HCT116 (cell line): ENCODE measurements around the gene RIT2. TPM values are rescaled to one million over a fixed set of nuclear protein-coding genes. Genes with fewer than 3 reads are reported as not detected.

ENCODE experiments used
- ATAC-seq: fragments of 200-7000 bp; cut with Tn5 transposase; 2 replicates; pipeline ENCODE4 v1.9.1; 2020; ENCODE audit warnings: mild to moderate bottlenecking, moderate library complexity
- BruUV-seq: library from RNA; stranded (reverse); fragments of 400-500 nt; replicated peaks from 2 replicates; lab custom pipeline; 2021; lab: Mats Ljungman, UMichigan
- CTCF ChIA-PET: fragments of 300-600 bp; sonication (Branson Sonifier 250); formaldehyde crosslinking; loops from one replicate; lab custom pipeline; 2021; ENCODE audit warnings: antibody characterized with exemption; lab: Charles Lee
- POLR2A ChIA-PET: fragments of 300-600, 350-600 bp; sonication (Branson Sonifier 250); formaldehyde crosslinking; loops from one replicate; lab custom pipeline; 2021; ENCODE audit warnings: antibody characterized with exemption; lab: Charles Lee
- RAD21 ChIA-PET, 2 experiments: fragments of 300-600 bp; sonication (Branson Sonifier 250); formaldehyde crosslinking; loops; one replicate each; lab custom pipeline; 2023; ENCODE audit warnings: low total read pairs in 2 of 2; ENCODE audit not compliant: uncharacterized antibody in 2 of 2, unreplicated experiment in 2 of 2, low non-redundant PET in 1 of 2; lab: Charles Lee
- DNase-seq: peaks from one replicate; pipeline ENCODE4 v3.0.0-alpha.2; 2010; ENCODE audit warnings: low read depth, low spot score
- H2AFZ ChIP-seq: fragments of 200-600 bp; shearing (Covaris generic), sonication (generic); 2 replicates; pipeline ENCODE4 v1.6.1; 2017; ENCODE audit warnings: low read depth, mixed run types, mixed read lengths, antibody characterized with exemption, low read length; ENCODE audit not compliant: poor library complexity, severe bottlenecking
- H3K27ac ChIP-seq: 2 replicates; pipeline ENCODE4 v1.5.1; 2012; ENCODE audit warnings: low read depth, low read length
- H3K27me3 ChIP-seq: fragments of 200-600 bp; sonication (generic); 2 replicates; pipeline ENCODE4 v1.6.1; 2016; ENCODE audit warnings: mixed run types, low read length, mixed read lengths; ENCODE audit not compliant: insufficient read depth
- H3K36me3 ChIP-seq, 2 experiments: fragments of 200-500 bp in 1 of 2; fragments of 200-600 bp in 1 of 2; sonication (Bioruptor generic) in 1 of 2; sonication (generic) in 1 of 2; 2 replicates each; pipeline versions ENCODE4 v1.5.1 to v1.6.1; 2014 to 2016; ENCODE audit warnings: low read length in 2 of 2, inconsistent platforms in 1 of 2, mixed read lengths in 1 of 2, mixed run types in 1 of 2; ENCODE audit not compliant: insufficient read depth in 2 of 2, control insufficient read depth in 1 of 2
- H3K4me1 ChIP-seq, 2 experiments: fragments of 200-600 bp in 1 of 2; sonication (generic) in 1 of 2; 2 replicates each; pipeline versions ENCODE4 v1.5.1 to v1.6.1; 2012 to 2017; ENCODE audit warnings: low read length in 2 of 2, inconsistent platforms in 1 of 2, mild to moderate bottlenecking in 1 of 2, mixed read lengths in 1 of 2, mixed run types in 1 of 2, moderate library complexity in 1 of 2; ENCODE audit not compliant: insufficient read depth in 2 of 2, control insufficient read depth in 1 of 2
- H3K4me2 ChIP-seq: fragments of 200-600 bp; sonication (generic); 2 replicates; pipeline ENCODE4 v1.6.1; 2017; ENCODE audit warnings: mixed run types, low read length, mixed read lengths
- H3K4me3 ChIP-seq, 2 experiments: fragments of 200-600 bp in 1 of 2; sonication (generic) in 1 of 2; replicated peaks in 1 of 2; 2 replicates each; pipeline ENCODE4 v1.5.1; 2011 to 2016; ENCODE audit warnings: low read length in 2 of 2, control low read depth in 1 of 2, low read depth in 1 of 2, mild to moderate bottlenecking in 1 of 2, mixed read lengths in 1 of 2, mixed run types in 1 of 2
- H3K79me2 ChIP-seq: fragments of 200-600 bp; sonication (generic); 2 replicates; pipeline ENCODE4 v1.6.1; 2017; ENCODE audit warnings: mild to moderate bottlenecking, mixed run types, low read length, moderate library complexity, mixed read lengths; ENCODE audit not compliant: insufficient read depth
- H3K9ac ChIP-seq: fragments of 200-600 bp; sonication (generic); 2 replicates; pipeline ENCODE4 v1.6.1; 2016; ENCODE audit warnings: low read length, mixed read lengths
- H3K9me2 ChIP-seq: fragments of 200-600 bp; sonication (generic), shearing (Covaris generic); 2 replicates; pipeline ENCODE4 v1.6.1; 2017; ENCODE audit warnings: mixed run types, mild to moderate bottlenecking, moderate library complexity; ENCODE audit not compliant: insufficient read depth
- H3K9me3 ChIP-seq, 2 experiments: fragments of 200-500 bp in 1 of 2; fragments of 200-600 bp in 1 of 2; sonication (Bioruptor generic) in 1 of 2; sonication (generic) in 1 of 2; 2 replicates each; pipeline ENCODE4 v1.6.1; 2014 to 2017; ENCODE audit warnings: low read length in 2 of 2, mixed read lengths in 2 of 2, inconsistent platforms in 1 of 2, low read depth in 1 of 2, mild to moderate bottlenecking in 1 of 2, mixed run types in 1 of 2, moderate library complexity in 1 of 2; ENCODE audit not compliant: control insufficient read depth in 1 of 2, insufficient read depth in 1 of 2
- H4K20me1 ChIP-seq: fragments of 200-600 bp; sonication (generic), shearing (Covaris generic); 2 replicates; pipeline ENCODE4 v1.6.1; 2017; ENCODE audit warnings: mixed run types, mild to moderate bottlenecking, moderate library complexity; ENCODE audit not compliant: insufficient read depth
- EZH2 ChIP-seq: fragments of 200-600 bp; sonication (generic); IDR thresholded peaks from 2 replicates; pipeline ENCODE4 v1.6.1; 2017; ENCODE audit warnings: antibody characterized with exemption, mixed run types
- EZH2phosphoT487 ChIP-seq: fragments of 200-600 bp; IDR thresholded peaks from 2 replicates; pipeline ENCODE4 v1.6.1; 2018; ENCODE audit warnings: antibody characterized with exemption, borderline replicate concordance
- FOSL1 ChIP-seq: IDR thresholded peaks from 2 replicates; pipeline ENCODE4 v1.6.1; 2012; ENCODE audit warnings: low read depth
- POLR2A ChIP-seq: IDR thresholded peaks from 2 replicates; pipeline ENCODE4 v1.7.0; 2011; ENCODE audit warnings: borderline replicate concordance; ENCODE audit not compliant: insufficient read depth, insufficient read length; ENCODE audit errors: extremely low read depth
- SIN3A ChIP-seq: IDR thresholded peaks from 2 replicates; pipeline ENCODE4 v1.6.1; 2012; ENCODE audit warnings: low read depth
- SRF ChIP-seq: IDR thresholded peaks from 2 replicates; pipeline ENCODE4 v1.6.1; 2012; ENCODE audit warnings: low read depth
- ZFX ChIP-seq: fragments of 450-650 bp; IDR thresholded peaks from 2 replicates; pipeline ENCODE4 v1.6.1; 2017
- ZNF274 ChIP-seq: fragments of 200-500 bp; sonication (Bioruptor generic); IDR thresholded peaks from 2 replicates; pipeline ENCODE4 v1.6.1; 2014; ENCODE audit warnings: mild to moderate bottlenecking, low read depth, low read length, inconsistent platforms
- intact Hi-C: fragments of 100-400 bp; cut with micrococcal nuclease; formaldehyde crosslinking; loops from 2 replicates; pipeline ENCODE4 v1.10.0; 2022
- total RNA-seq: library from RNA; stranded (reverse); gene quantifications from one replicate; pipeline ENCODE4 v1.2.1, GENCODE V29; 2021; ENCODE audit not compliant: unreplicated experiment
- TF ChIP-seq, protein P1 (sequence below): IDR thresholded peaks from 2 replicates; pipeline ENCODE4 v1.6.1; 2012
- TF ChIP-seq, protein P2 (sequence below), 3 experiments: fragments of 200-600 bp in 1 of 3; sonication (generic) in 1 of 3; IDR thresholded peaks in 2 of 3; conservative IDR thresholded peaks in 1 of 3; 2 replicates each; pipeline ENCODE4 v1.5.1; 2012 to 2017; ENCODE audit warnings: low read depth in 2 of 3, low read length in 2 of 3, antibody characterized with exemption in 1 of 3, borderline replicate concordance in 1 of 3, control low read depth in 1 of 3, mild to moderate bottlenecking in 1 of 3, mixed read lengths in 1 of 3, mixed run types in 1 of 3, moderate library complexity in 1 of 3; ENCODE audit not compliant: insufficient read depth in 1 of 3
- TF ChIP-seq, protein P3 (sequence below): IDR thresholded peaks from 2 replicates; pipeline ENCODE4 v1.6.1; 2012
- TF ChIP-seq, protein P4 (sequence below): IDR thresholded peaks from 2 replicates; pipeline ENCODE4 v1.6.1; 2011; ENCODE audit warnings: mild to moderate bottlenecking, low read length, moderate library complexity; ENCODE audit not compliant: insufficient replicate concordance; ENCODE audit errors: extremely low read depth

Gene RIT2
- total RNA-seq, 1 experiment from 2014 or later: not detected

DNA sequence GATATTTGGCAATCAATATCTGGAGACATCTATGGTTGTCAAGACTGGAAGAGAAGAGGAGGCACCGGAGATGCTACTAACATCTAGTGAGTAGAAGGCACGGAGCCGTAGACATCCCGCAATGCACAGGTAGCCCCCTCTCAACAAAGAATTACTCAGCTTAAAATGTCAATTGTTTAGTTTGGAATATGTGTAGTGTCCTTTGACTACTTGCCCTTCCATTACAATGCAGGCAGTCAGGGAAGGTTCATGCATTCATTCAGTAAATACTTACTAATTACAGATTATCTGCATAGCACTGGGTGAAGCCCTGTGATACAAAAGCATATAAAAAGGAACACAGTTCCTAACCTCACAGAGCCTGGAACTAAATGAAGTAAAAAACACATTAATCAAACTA is 294.0 kb downstream of the RIT2 start:
- no peak for DNase-seq
- Histone ChIP-seq H3K4me2 (no peak overlapping the region), H3K79me2 (no peaks in the 10 kb centered on the region), H2AFZ (no peak overlapping the region), H3K9me3 (peaks cover 16 to 30% of the 10 kb centered on the region in 2 experiments; a peak in 3 of 4 replicates), H3K9ac (no peak overlapping the region), H3K27ac (no peak overlapping the region), H4K20me1 (no peaks in the 10 kb centered on the region), H3K4me3 (no peak overlapping the region), H3K36me3 (no peaks in the 10 kb centered on the region), H3K9me2 (no peaks in the 10 kb centered on the region), H3K27me3 (no peaks in the 10 kb centered on the region), H3K4me1 (no peaks in the 10 kb centered on the region)
- POLR2A ChIA-PET: no interaction called here
- TF ChIP-seq, protein P1, sequence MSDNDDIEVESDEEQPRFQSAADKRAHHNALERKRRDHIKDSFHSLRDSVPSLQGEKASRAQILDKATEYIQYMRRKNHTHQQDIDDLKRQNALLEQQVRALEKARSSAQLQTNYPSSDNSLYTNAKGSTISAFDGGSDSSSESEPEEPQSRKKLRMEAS: no peak
- TF ChIP-seq SRF: no peak
- intact Hi-C loops: no loop called here
- RAD21 ChIA-PET: no interaction called here
- CTCF ChIA-PET: no interaction called here
- no peak for ATAC-seq
- no TSS peak for BruUV-seq

DNA sequence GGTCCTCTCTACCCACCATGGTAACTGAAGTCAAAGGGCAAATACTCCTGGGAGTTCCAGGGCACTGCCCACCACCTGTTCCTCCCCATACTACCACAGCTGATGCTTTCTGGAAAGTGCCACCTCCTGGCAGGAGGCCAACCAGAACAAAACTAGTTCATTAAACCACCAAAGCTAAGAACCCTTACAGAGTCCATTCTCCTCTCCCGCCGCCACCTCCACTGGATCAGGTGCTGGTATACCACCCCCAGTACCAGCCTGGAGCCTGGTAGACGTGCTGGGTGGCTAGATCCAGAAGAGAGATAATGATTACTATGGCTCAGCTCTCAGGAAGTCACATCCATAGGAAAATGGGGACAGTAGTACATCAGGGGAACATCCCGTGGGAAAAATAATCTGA is 300.9 kb downstream of the RIT2 start:
- H3K4me3 ChIP-seq: no peak overlapping the region
- intact Hi-C loops: no loop called here
- POLR2A ChIA-PET: no interaction called here
- no peaks in the 10 kb centered on the region for H3K9me2 ChIP-seq
- TF ChIP-seq EZH2 (no peak), FOSL1 (no peak), EZH2phosphoT487 (no peak), SIN3A (no peak), POLR2A (no peak), ZNF274 (no peak), ZFX (no peak)
- TF ChIP-seq, protein P2, sequence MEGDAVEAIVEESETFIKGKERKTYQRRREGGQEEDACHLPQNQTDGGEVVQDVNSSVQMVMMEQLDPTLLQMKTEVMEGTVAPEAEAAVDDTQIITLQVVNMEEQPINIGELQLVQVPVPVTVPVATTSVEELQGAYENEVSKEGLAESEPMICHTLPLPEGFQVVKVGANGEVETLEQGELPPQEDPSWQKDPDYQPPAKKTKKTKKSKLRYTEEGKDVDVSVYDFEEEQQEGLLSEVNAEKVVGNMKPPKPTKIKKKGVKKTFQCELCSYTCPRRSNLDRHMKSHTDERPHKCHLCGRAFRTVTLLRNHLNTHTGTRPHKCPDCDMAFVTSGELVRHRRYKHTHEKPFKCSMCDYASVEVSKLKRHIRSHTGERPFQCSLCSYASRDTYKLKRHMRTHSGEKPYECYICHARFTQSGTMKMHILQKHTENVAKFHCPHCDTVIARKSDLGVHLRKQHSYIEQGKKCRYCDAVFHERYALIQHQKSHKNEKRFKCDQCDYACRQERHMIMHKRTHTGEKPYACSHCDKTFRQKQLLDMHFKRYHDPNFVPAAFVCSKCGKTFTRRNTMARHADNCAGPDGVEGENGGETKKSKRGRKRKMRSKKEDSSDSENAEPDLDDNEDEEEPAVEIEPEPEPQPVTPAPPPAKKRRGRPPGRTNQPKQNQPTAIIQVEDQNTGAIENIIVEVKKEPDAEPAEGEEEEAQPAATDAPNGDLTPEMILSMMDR (IDR thresholded peaks at IDR 0.05 in 2 of 3, conservative IDR thresholded peaks at IDR 0.05 in 1 of 3; ENCODE audit: borderline replicate concordance in 1 of 3, insufficient read depth in 1 of 3, low read depth in 2 of 3, low read length in 2 of 3): no peak
- TF ChIP-seq, protein P3, sequence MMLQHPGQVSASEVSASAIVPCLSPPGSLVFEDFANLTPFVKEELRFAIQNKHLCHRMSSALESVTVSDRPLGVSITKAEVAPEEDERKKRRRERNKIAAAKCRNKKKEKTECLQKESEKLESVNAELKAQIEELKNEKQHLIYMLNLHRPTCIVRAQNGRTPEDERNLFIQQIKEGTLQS: no peak
- TF ChIP-seq, protein P4, sequence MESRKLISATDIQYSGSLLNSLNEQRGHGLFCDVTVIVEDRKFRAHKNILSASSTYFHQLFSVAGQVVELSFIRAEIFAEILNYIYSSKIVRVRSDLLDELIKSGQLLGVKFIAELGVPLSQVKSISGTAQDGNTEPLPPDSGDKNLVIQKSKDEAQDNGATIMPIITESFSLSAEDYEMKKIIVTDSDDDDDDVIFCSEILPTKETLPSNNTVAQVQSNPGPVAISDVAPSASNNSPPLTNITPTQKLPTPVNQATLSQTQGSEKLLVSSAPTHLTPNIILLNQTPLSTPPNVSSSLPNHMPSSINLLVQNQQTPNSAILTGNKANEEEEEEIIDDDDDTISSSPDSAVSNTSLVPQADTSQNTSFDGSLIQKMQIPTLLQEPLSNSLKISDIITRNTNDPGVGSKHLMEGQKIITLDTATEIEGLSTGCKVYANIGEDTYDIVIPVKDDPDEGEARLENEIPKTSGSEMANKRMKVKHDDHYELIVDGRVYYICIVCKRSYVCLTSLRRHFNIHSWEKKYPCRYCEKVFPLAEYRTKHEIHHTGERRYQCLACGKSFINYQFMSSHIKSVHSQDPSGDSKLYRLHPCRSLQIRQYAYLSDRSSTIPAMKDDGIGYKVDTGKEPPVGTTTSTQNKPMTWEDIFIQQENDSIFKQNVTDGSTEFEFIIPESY: no peak
- TF ChIP-seq, all 23 proteins: peak for 0
- no peaks in the 10 kb centered on the region for H4K20me1 ChIP-seq
- H3K36me3 ChIP-seq: no peaks in the 10 kb centered on the region
- no peak overlapping the region for H3K9ac ChIP-seq
- no peak for DNase-seq
- no peaks in the 10 kb centered on the region for H3K79me2 ChIP-seq
- RAD21 ChIA-PET: no interaction called here
- no TSS peak for BruUV-seq
- H3K27ac ChIP-seq: no peak overlapping the region
- H3K27me3 ChIP-seq: no peaks in the 10 kb centered on the region
- no peak overlapping the region for H2AFZ ChIP-seq
- H3K4me2 ChIP-seq: no peak overlapping the region
- ATAC-seq: no peak
- peaks cover 4 to 26% of the 10 kb centered on the region in 2 experiments; a peak in 2 of 4 replicates for H3K9me3 ChIP-seq
- H3K4me1 ChIP-seq: no peaks in the 10 kb centered on the region
- CTCF ChIA-PET: no interaction called here
